Amniotic epithelial cell (primary cell): ENCODE data around the gene NEURL2.
"Not testable (repeated sequence)": the region's sequence is repeated elsewhere in the genome, so short reads cannot be mapped to it uniquely, and the experiment has no call there.

Experiments used
- DNase-seq: peaks from one replicate; pipeline ENCODE4 v3.0.0-alpha.2; 2010; ENCODE audit warnings: low read depth

Gene NEURL2

GRCh38 chr20:45898285-45898684, 7.3 kb upstream of the NEURL2 start:
- no peak for DNase-seq

- no peak for DNase-seq
These were observed 6.7 kb upstream of the NEURL2 start for GRCh38 chr20:45897692-45898091.

- no peak for DNase-seq
These were observed 6.3 kb upstream of the NEURL2 start for GRCh38 chr20:45897289-45897688.

GRCh38 chr20:45896641-45897161, 5.7 kb upstream of the NEURL2 start:
- DNase-seq, result no peak

GRCh38 chr20:45894797-45895196, 3.8 kb upstream of the NEURL2 start:
- DNase-seq, result no peak

GRCh38 chr20:45893831-45894230, 2.8 kb upstream of the NEURL2 start:
- DNase-seq, result no peak

- no peak for DNase-seq
These were observed 2.0 kb upstream of the NEURL2 start for GRCh38 chr20:45892828-45893500.

- no peak for DNase-seq
These were observed 1.2 kb upstream of the NEURL2 start for GRCh38 chr20:45892049-45892825.

GRCh38 chr20:45890077-45890984, 677 bp downstream of the NEURL2 start:
- peak; percentile 79 for DNase-seq

- DNase-seq, result no peak
These were observed 2.3 kb downstream of the NEURL2 start for GRCh38 chr20:45888681-45889080.

- DNase-seq, result no peak
These were observed 3.7 kb downstream of the NEURL2 start, which contains the start of gene SPATA25 for GRCh38 chr20:45887346-45887715. Gene SPATA25 (minus strand): TSS chr20:45887622. CDS start chr20:45887590, 32 bp downstream.

- DNase-seq, result no peak
These were observed 4.2 kb downstream of the NEURL2 start for GRCh38 chr20:45886590-45887345.

- DNase-seq, result no peak
These were observed 7.9 kb downstream of the NEURL2 start for GRCh38 chr20:45883100-45883469.

GRCh38 chr20:45882469-45883099, 8.4 kb downstream of the NEURL2 start:
- no peak for DNase-seq

GRCh38 chr20:45880988-45881788, 9.8 kb downstream of the NEURL2 start, which contains the start of gene ZSWIM1:
Gene ZSWIM1 (plus strand): TSS chr20:45881227. CDS start chr20:45882593, 1,366 bp downstream.
- DNase-seq, result peak; percentile 98

- DNase-seq, result no peak
These were observed 12.8 kb downstream of the NEURL2 start for GRCh38 chr20:45878076-45878761.

GRCh38 chr20:45874576-45874975, 16.4 kb downstream of the NEURL2 start:
- DNase-seq, result no peak

GRCh38 chr20:45874104-45874481, 16.9 kb downstream of the NEURL2 start:
- DNase-seq, result not testable (repeated sequence)

GRCh38 chr20:45873409-45874103, 17.5 kb downstream of the NEURL2 start:
- DNase-seq, result peak; percentile 21
